Activated CD4-positive, alpha-beta T cell treated with anti-CD3 and anti-CD28 coated beads for 36 hours (primary cell): ENCODE data around the gene STK16. TPM values are rescaled to one million over a fixed set of nuclear protein-coding genes. Genes with fewer than 3 reads are reported as not detected.

ENCODE experiments used
- ATAC-seq: fragments of 200-7000 bp; cut with Tn5 transposase; one replicate; pipeline ENCODE4 v1.10.0; 2021; ENCODE audit warnings: mild to moderate bottlenecking, moderate library complexity
- CTCF ChIA-PET: fragments of 350-600 bp; sonication (Branson Sonifier 250); formaldehyde crosslinking; loops from one replicate; lab custom pipeline; 2021; ENCODE audit warnings: antibody characterized with exemption; lab: Charles Lee
- POLR2A ChIA-PET: fragments of 350-600 bp; sonication (Branson Sonifier 250); formaldehyde crosslinking; loops from one replicate; lab custom pipeline; 2021; ENCODE audit warnings: antibody characterized with exemption, inconsistent platforms; lab: Charles Lee
- DNase-seq: peaks from one replicate; pipeline ENCODE4 v3.0.0-alpha.2; 2020
- H3K27ac Mint-ChIP-seq: one replicate; pipeline ENCODE4 v1.8.0; 2021; ENCODE audit warnings: mixed read lengths
- H3K27me3 Mint-ChIP-seq: one replicate; pipeline ENCODE4 v1.8.0; 2021; ENCODE audit warnings: mixed read lengths
- H3K36me3 Mint-ChIP-seq: one replicate; pipeline ENCODE4 v1.8.0; 2021; ENCODE audit warnings: low read depth, mixed read lengths
- H3K4me1 Mint-ChIP-seq: one replicate; pipeline ENCODE4 v1.8.0; 2021; ENCODE audit warnings: mixed read lengths
- H3K4me3 Mint-ChIP-seq: one replicate; pipeline ENCODE4 v1.8.0; 2021; ENCODE audit warnings: mild to moderate bottlenecking, moderate library complexity, mixed read lengths
- H3K9me3 Mint-ChIP-seq: one replicate; pipeline ENCODE4 v1.8.0; 2021; ENCODE audit warnings: low read depth, mixed read lengths
- intact Hi-C, 2 experiments: fragments of 100-400 bp; cut with DNase I in 1 of 2; cut with micrococcal nuclease in 1 of 2; formaldehyde crosslinking; loops; one replicate each; pipeline versions ENCODE4 v1.14.2 to v1.15.1; 2022 to 2024; cut with DNase I, micrococcal nuclease
- microRNA-seq: library from miRNA; unstranded; fragments of <30 nt; microRNA quantifications from one replicate; pipeline ENCODE4 v1.2.0, GENCODE V29; 2021; ENCODE audit warnings: borderline replicate concordance
- total RNA-seq, 2 experiments: library from RNA; stranded (reverse); gene quantifications; one replicate each; pipeline ENCODE4 v1.2.3, GENCODE V29; 2021

STK16 gene
- total RNA-seq, 2 experiments from 2014 or later, result 34.3 to 35.4 TPM

GRCh38 chr2:219296142-219296541 is 50.9 kb downstream of the STK16 start:
- ATAC-seq (no peak), DNase-seq (no peak)
- intact Hi-C loops, result loop anchor here (5.0 kb wide), 3 partner anchors 119 to 246 kb away; partner anchors contain the start of genes CHPF (in 1 of the 2), CNPPD1 (in 1 of the 2), RETREG2 (in 1 of the 2) and TMEM198 (in 1 of the 2)
- ChIA-PET POLR2A (no interaction called here), CTCF (interaction anchor here (0.5 to 12.9 kb wide), 26 partner anchors 9 to 297 kb away, joined by 3 to 257 read pairs (median 10); partner anchors contain the start of genes ABCB6, ANKZF1, ATG9A and CNPPD1)
- Mint-ChIP-seq H3K27me3 (peaks cover 3% of the 10 kb centered on the region), H3K9me3 (no peaks in the 10 kb centered on the region), H3K27ac (no peak overlapping the region), H3K4me3 (no peak overlapping the region), H3K36me3 (no peaks in the 10 kb centered on the region), H3K4me1 (peaks cover 22% of the 10 kb centered on the region)

GRCh38 chr2:219296631-219297391 is 51.5 kb downstream of the STK16 start:
- no peak overlapping the region for H3K4me3 Mint-ChIP-seq
- H3K36me3 Mint-ChIP-seq, result no peaks in the 10 kb centered on the region
- H3K4me1 Mint-ChIP-seq, result peaks cover 22% of the 10 kb centered on the region
- ATAC-seq (no peak), DNase-seq (no peak)
- no peak overlapping the region for H3K27ac Mint-ChIP-seq
- H3K27me3 Mint-ChIP-seq, result peaks cover 10% of the 10 kb centered on the region
- intact Hi-C loops, result loop anchor here (5.0 kb wide), 3 partner anchors 120 to 245 kb away; partner anchors contain the start of genes CHPF (in 1 of the 2), CNPPD1 (in 1 of the 2), RETREG2 (in 1 of the 2) and TMEM198 (in 1 of the 2)
- ChIA-PET CTCF (interaction anchor here (0.5 to 12.9 kb wide), 9 partner anchors 17 to 138 kb away, joined by 3 to 257 read pairs (median 15); partner anchors contain the start of genes ABCB6, DNAJB2, GLB1L and STK16), POLR2A (no interaction called here)
- no peaks in the 10 kb centered on the region for H3K9me3 Mint-ChIP-seq

- ATAC-seq (no peak), DNase-seq (no peak)
- intact Hi-C loops, result loop anchor here (1.0 to 5.0 kb wide), 7 partner anchors 21 to 244 kb away; partner anchors contain the start of genes ANKZF1 (in 1 of the 2), ATG9A (in 1 of the 2), CHPF (in 1 of the 2) and CNPPD1 (in 1 of the 2)
- CTCF ChIA-PET, result interaction anchor here (0.6 to 12.9 kb wide), 8 partner anchors 11 to 238 kb away, joined by 3 to 257 read pairs (median 4); partner anchors contain the start of genes DNAJB2, GLB1L, STK16 and TUBA4A
- peaks cover 13% of the 10 kb centered on the region for H3K27me3 Mint-ChIP-seq
- peak overlapping the region; percentile 8 for H3K27ac Mint-ChIP-seq
- POLR2A ChIA-PET, result no interaction called here
- H3K9me3 Mint-ChIP-seq, result no peaks in the 10 kb centered on the region
- no peaks in the 10 kb centered on the region for H3K36me3 Mint-ChIP-seq
- no peak overlapping the region for H3K4me3 Mint-ChIP-seq
- H3K4me1 Mint-ChIP-seq, result peaks cover 22% of the 10 kb centered on the region
These were observed 52.6 kb downstream of the STK16 start for GRCh38 chr2:219297766-219298456.

GRCh38 chr2:219298759-219299371 is 53.6 kb downstream of the STK16 start:
- Mint-ChIP-seq H3K4me1 (peaks cover 22% of the 10 kb centered on the region), H3K4me3 (peak overlapping the region; percentile 59), H3K27ac (peak overlapping the region; percentile 29)

GRCh38 chr2:219299372-219299760 is 54.1 kb downstream of the STK16 start:
- CTCF ChIA-PET, result interaction anchor here (0.6 to 12.9 kb wide), 19 partner anchors 9 to 226 kb away, joined by 3 to 257 read pairs (median 4); partner anchors contain the start of genes DNAJB2, GLB1L, NHEJ1 and STK16
- peaks cover 18% of the 10 kb centered on the region for H3K27me3 Mint-ChIP-seq
- H3K4me1 Mint-ChIP-seq, result peaks cover 17% of the 10 kb centered on the region
- H3K27ac Mint-ChIP-seq, result peak overlapping the region; percentile 29
- DNase-seq, result no peak
- H3K9me3 Mint-ChIP-seq, result no peaks in the 10 kb centered on the region
- no peaks in the 10 kb centered on the region for H3K36me3 Mint-ChIP-seq
- ATAC-seq, result no peak
- H3K4me3 Mint-ChIP-seq, result peak overlapping the region; percentile 59
- intact Hi-C loops, result loop anchor here (5.0 kb wide), 3 partner anchors 122 to 243 kb away; partner anchors contain the start of genes CHPF (in 1 of the 2), CNPPD1 (in 1 of the 2), RETREG2 (in 1 of the 2) and TMEM198 (in 1 of the 2)
- POLR2A ChIA-PET, result no interaction called here

More at GRCh38 chr2:219298759-219299371, 53.6 kb downstream of the STK16 start:
- intact Hi-C loops, result loop anchor here (1.0 to 5.0 kb wide), 7 partner anchors 22 to 243 kb away; partner anchors contain the start of genes ANKZF1 (in 1 of the 2), ATG9A (in 1 of the 2), CHPF (in 1 of the 2) and CNPPD1 (in 1 of the 2)
- ChIA-PET POLR2A (no interaction called here), CTCF (interaction anchor here (0.6 to 12.9 kb wide), 19 partner anchors 8 to 239 kb away, joined by 3 to 257 read pairs (median 4); partner anchors contain the start of genes DNAJB2, GLB1L, NHEJ1 and STK16)
- Mint-ChIP-seq H3K9me3 (no peaks in the 10 kb centered on the region), H3K27me3 (peaks cover 16% of the 10 kb centered on the region), H3K36me3 (no peaks in the 10 kb centered on the region)
- ATAC-seq, result peak; percentile 73
- DNase-seq, result peak; percentile 94

Small RNA genes within 50 kb of the gene (microRNA-seq; reads per million reads assigned to microRNA genes)
- not detected for gene MIR153-1

Other genes starting within 250 kb of the STK16 start
- not detected for gene CFAP65, start 204.0 kb upstream of the STK16 start, total RNA-seq
- under 1 TPM in 1 of 2 experiments, not detected in 1; 0.12 TPM for gene IHH, start 184.6 kb upstream of the STK16 start, total RNA-seq
- 10 to 100 TPM; 20.7 to 23.8 TPM for gene NHEJ1, start 84.7 kb upstream of the STK16 start, total RNA-seq
- gene SLC23A3, start 75.5 kb upstream of the STK16 start, total RNA-seq, result 1 to 10 TPM; 1.2 to 1.9 TPM
- gene CNPPD1, start 68.6 kb upstream of the STK16 start, total RNA-seq, result 10 to 100 TPM; 38.7 to 41.4 TPM
- gene RETREG2, start 67.2 kb upstream of the STK16 start, total RNA-seq, result 10 to 100 TPM; 58.8 to 70.1 TPM
- 10 to 100 TPM; 21.5 to 27.6 TPM for gene ZFAND2B, start 38.7 kb upstream of the STK16 start, total RNA-seq
- gene ABCB6, start 26.5 kb upstream of the STK16 start, total RNA-seq, result 10 to 100 TPM; 18.2 to 21.9 TPM
- gene ATG9A, start 15.8 kb upstream of the STK16 start, total RNA-seq, result 10 to 100 TPM; 43.5 to 45.6 TPM
- gene ANKZF1, start 15.7 kb upstream of the STK16 start, total RNA-seq, result 100 to 1,000 TPM; 140 to 166 TPM
- gene GLB1L, start within 50 bp of the STK16 start, total RNA-seq, result 1 to 10 TPM; 2.7 to 4.2 TPM
- not detected for gene TUBA4B, start 7.8 kb downstream of the STK16 start, total RNA-seq
- gene TUBA4A, start 8.4 kb downstream of the STK16 start, total RNA-seq, result 100 to 1,000 TPM; 210 to 369 TPM
- 10 to 100 TPM; 51.8 to 62.8 TPM for gene DNAJB2, start 33.9 kb downstream of the STK16 start, total RNA-seq
- under 1 TPM; 0.30 to 0.43 TPM for gene PTPRN, start 63.9 kb downstream of the STK16 start, total RNA-seq
- not detected for gene RESP18, start 87.3 kb downstream of the STK16 start, total RNA-seq
- gene DNPEP, start 142.4 kb downstream of the STK16 start, total RNA-seq, result 10 to 100 TPM; 81.0 to 93.1 TPM
- not detected for gene DES, start 172.9 kb downstream of the STK16 start, total RNA-seq
- 1 to 10 TPM in 1 of 2 experiments, under 1 TPM in 1; 0.89 to 1.4 TPM for gene SPEG, start 189.4 kb downstream of the STK16 start, total RNA-seq